Measurements from ENCODE around the gene ADAMTS14. TPM values are rescaled to one million over a fixed set of nuclear protein-coding genes. Genes with fewer than 3 reads are reported as not detected.

The ADAMTS14 gene
- total RNA-seq, 1 donor from 2014 or later: 0.19 TPM

DNA sequence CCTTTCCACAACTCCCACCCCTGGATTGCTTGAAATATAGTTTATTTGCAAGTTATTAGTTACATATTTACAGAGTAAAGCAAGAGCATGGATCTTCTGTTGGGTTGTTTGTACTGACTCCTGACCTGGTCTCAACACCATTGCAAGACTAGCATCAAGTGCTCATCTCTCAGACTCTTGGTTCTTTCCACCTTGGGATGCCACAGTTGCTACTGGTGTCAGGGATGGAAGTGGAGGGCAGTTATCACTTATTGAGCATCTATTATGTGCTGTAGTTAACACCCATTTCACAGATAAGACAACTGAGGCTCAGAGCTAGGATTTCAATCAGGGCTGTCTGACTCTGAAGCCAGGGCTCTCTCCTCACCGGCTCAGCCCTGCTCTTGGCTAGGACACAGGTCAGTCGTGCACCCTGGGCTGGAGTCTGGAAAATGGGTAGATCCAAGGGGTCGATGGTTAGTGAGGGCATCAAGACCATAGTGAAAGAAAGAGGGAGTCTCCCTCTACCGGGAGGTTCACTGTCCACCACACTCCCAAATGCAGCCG, 614 bp upstream of the ADAMTS14 start:
- H3K4me1 Mint-ChIP-seq: peaks cover 24% of the 10 kb centered on the region
- peak overlapping the region; percentile 72 for H3K4me3 Mint-ChIP-seq
- peaks cover 57% of the 10 kb centered on the region for H3K27me3 Mint-ChIP-seq (ENCODE audit: low read depth)
- no peaks in the 10 kb centered on the region for H3K36me3 Mint-ChIP-seq (ENCODE audit: low read depth)
- no peak for DNase-seq (ENCODE audit: low read depth, low spot score)
- H3K9me3 Mint-ChIP-seq: no peaks in the 10 kb centered on the region
- TF ChIP-seq, protein P1, sequence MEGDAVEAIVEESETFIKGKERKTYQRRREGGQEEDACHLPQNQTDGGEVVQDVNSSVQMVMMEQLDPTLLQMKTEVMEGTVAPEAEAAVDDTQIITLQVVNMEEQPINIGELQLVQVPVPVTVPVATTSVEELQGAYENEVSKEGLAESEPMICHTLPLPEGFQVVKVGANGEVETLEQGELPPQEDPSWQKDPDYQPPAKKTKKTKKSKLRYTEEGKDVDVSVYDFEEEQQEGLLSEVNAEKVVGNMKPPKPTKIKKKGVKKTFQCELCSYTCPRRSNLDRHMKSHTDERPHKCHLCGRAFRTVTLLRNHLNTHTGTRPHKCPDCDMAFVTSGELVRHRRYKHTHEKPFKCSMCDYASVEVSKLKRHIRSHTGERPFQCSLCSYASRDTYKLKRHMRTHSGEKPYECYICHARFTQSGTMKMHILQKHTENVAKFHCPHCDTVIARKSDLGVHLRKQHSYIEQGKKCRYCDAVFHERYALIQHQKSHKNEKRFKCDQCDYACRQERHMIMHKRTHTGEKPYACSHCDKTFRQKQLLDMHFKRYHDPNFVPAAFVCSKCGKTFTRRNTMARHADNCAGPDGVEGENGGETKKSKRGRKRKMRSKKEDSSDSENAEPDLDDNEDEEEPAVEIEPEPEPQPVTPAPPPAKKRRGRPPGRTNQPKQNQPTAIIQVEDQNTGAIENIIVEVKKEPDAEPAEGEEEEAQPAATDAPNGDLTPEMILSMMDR (conservative IDR thresholded peaks at IDR 0.05): no peak
- no peak overlapping the region for H3K27ac Mint-ChIP-seq (ENCODE audit: unreplicated experiment)

DNA sequence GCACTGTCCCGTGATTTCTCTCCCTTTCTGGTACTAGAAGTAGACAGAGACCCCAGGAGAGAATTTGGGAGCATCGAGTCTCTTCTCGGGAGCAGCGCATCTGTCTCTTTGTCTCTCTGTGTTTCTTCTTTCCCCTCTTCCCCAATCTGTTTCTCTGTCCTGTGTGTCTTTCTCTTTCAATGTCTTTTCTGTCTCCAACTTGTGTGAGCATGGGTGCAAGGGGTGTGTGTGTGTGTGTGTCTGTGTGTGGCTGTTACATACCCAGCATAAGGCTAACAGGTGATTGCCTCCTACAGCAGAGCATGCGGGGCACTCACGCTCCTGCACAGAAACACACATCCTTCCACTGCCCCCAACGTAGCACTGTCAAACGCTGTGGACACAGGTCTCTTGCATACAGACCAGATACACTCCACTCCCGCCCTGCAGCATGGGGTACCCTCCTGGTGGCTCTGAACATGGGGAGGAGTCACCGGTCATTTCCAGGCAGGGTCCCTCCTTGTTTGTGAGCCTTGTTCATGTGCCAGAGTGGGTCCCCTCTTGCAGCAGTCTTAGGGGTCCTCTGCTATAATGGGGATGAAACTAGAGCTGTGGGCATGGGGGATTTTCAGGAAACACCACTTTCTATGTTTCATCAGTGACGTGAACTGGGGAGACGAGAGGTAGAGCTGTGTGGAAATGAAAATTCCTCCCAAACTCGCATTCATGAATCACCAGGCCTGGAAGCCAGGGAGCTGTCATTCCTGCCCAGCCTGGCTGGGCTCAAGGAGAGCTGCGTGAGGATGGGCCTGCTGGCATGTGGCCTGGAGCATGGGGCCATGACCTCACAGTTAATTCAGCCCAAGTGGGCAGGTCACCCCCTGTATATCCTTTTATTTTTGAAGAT, 980 bp downstream of the ADAMTS14 start:
- Mint-ChIP-seq H3K27me3 (ENCODE audit: low read depth) (peaks cover 57% of the 10 kb centered on the region), H3K4me1 (peaks cover 24% of the 10 kb centered on the region), H3K36me3 (ENCODE audit: low read depth) (no peaks in the 10 kb centered on the region), H3K9me3 (no peaks in the 10 kb centered on the region), H3K4me3 (peak overlapping the region; percentile 64), H3K27ac (ENCODE audit: unreplicated experiment) (no peak overlapping the region)
- no peak for DNase-seq (ENCODE audit: low read depth, low spot score)
- TF ChIP-seq, protein P1 (conservative IDR thresholded peaks at IDR 0.05): no peak

DNA sequence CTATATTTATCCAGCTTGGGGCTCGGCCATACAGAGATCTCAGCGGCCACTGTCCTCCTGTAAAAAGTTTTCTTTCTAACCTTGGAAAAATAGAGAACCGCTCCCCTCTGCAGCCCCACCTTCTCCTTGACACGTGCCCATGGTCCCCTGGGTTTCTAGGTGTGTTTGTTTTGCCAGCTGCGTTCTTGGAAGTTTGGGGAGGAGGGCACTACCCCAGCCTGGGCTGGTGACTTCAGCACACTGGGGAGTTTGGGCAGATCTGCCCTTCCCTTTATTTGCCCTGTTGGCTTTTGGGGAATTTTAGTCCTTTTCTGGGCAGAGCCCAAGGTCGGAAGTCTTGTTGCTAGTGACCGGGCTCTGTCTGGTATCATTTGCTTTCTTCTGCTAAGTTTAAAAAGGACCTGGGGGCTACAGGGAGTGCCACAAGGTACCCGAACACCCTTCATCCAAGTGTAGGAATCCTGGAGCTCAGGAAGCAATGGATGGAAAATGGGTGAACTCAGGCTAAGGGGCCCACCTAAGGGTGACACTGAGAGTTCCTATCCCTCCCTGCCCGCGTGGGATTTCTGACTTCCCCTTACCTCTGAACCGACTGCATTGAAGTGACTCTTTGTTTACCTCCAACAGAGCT, 1.7 kb downstream of the ADAMTS14 start:
- no peak overlapping the region for H3K4me3 Mint-ChIP-seq

DNA sequence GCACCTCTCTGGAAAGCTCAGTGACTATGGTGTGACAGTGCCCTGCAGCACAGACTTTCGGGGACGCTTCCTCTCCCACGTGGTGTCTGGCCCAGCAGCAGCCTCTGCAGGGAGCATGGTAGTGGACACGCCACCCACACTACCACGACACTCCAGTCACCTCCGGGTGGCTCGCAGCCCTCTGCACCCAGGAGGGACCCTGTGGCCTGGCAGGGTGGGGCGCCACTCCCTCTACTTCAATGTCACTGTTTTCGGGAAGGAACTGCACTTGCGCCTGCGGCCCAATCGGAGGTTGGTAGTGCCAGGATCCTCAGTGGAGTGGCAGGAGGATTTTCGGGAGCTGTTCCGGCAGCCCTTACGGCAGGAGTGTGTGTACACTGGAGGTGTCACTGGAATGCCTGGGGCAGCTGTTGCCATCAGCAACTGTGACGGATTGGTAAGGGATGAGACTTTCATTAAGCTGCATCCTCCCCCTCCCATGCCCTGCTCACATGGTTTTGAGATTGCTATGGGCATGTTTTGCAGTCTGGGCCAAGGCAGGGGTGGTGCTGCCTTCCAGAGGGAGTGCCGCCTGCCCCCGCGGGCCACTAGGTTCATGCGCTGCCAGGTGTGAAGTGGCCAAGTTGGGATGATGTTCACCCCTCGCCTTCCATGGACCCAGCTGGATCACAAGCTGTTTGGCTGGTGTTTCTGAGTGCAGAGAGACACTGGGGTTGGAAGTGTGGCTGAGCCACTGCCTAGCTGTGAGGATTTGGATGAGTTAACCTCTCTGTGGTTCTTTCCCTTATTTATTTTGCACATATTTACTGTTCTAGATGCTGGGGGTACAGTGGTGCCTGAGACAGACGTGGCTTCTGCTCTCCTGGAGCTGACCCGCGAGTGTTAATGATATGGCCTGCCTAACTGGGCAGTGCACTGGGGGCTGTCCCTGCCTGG, 2.5 kb downstream of the ADAMTS14 start:
- peak overlapping the region; percentile 50 for H3K27ac Mint-ChIP-seq (ENCODE audit: unreplicated experiment)
- peaks cover 31% of the 10 kb centered on the region for H3K4me1 Mint-ChIP-seq
- no peak overlapping the region for H3K4me3 Mint-ChIP-seq
- H3K36me3 Mint-ChIP-seq (ENCODE audit: low read depth): no peaks in the 10 kb centered on the region
- DNase-seq (ENCODE audit: low read depth, low spot score): no peak
- H3K27me3 Mint-ChIP-seq (ENCODE audit: low read depth): peaks cover 52% of the 10 kb centered on the region
- H3K9me3 Mint-ChIP-seq: no peaks in the 10 kb centered on the region
- TF ChIP-seq, protein P1 (conservative IDR thresholded peaks at IDR 0.05): no peak

More for the DNA sequence above, 1.7 kb downstream of the ADAMTS14 start:
- Mint-ChIP-seq H3K9me3 (no peaks in the 10 kb centered on the region), H3K36me3 (ENCODE audit: low read depth) (no peaks in the 10 kb centered on the region), H3K27me3 (ENCODE audit: low read depth) (peaks cover 55% of the 10 kb centered on the region), H3K27ac (ENCODE audit: unreplicated experiment) (no peak overlapping the region), H3K4me1 (peaks cover 30% of the 10 kb centered on the region)
- TF ChIP-seq, protein P1 (conservative IDR thresholded peaks at IDR 0.05): no peak
- no peak for DNase-seq (ENCODE audit: low read depth, low spot score)

All from neural crest cell (in vitro differentiated cells).